Right lobe of liver (tissue), 4 donors: ENCODE results near the gene GHR.

Experiments
- POLR2A ChIP-seq: fragments of 450-650 bp; IDR thresholded peaks from one replicate; pipeline ENCODE4 v1.6.1; 2017; ENCODE audit warnings: antibody characterized with exemption, mild to moderate bottlenecking
- TF ChIP-seq, protein P1 (sequence below), 4 donors: fragments of 200-600 bp in 3 of 4; fragments of 450-650 bp in 1 of 4; IDR thresholded peaks; one replicate each; pipeline versions ENCODE4 v1.5.1 to v1.8.0; 2016 to 2022; ENCODE audit warnings: antibody characterized with exemption in 4 of 4, mild to moderate bottlenecking in 2 of 4
- donor health status: DM: no; HTN: no; CAD: no.
- donor health status: DM: no; HTN: no; CAD: no.
- donor health status: DM: no; HTN: yes; CAD: no.

DNA sequence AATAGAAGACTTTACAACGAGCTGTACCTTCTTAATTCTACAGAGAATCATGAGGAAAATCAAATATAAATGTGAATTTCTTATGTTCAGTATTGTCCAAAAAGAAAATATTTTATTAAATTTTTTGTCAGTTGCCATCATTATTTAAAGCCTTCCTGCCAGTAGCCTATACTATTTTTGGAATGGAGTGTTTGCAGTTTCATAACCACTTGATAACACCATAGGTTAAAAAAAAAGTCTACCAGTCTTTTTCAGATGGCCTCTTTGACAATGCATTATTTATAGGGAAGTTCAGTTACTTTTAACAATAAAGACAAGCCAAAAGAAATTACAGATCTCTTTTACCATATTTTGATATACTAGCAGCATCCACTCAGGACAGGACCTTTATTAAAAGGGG lies 253.1 kb downstream of the GHR start:
- TF ChIP-seq, protein P1, sequence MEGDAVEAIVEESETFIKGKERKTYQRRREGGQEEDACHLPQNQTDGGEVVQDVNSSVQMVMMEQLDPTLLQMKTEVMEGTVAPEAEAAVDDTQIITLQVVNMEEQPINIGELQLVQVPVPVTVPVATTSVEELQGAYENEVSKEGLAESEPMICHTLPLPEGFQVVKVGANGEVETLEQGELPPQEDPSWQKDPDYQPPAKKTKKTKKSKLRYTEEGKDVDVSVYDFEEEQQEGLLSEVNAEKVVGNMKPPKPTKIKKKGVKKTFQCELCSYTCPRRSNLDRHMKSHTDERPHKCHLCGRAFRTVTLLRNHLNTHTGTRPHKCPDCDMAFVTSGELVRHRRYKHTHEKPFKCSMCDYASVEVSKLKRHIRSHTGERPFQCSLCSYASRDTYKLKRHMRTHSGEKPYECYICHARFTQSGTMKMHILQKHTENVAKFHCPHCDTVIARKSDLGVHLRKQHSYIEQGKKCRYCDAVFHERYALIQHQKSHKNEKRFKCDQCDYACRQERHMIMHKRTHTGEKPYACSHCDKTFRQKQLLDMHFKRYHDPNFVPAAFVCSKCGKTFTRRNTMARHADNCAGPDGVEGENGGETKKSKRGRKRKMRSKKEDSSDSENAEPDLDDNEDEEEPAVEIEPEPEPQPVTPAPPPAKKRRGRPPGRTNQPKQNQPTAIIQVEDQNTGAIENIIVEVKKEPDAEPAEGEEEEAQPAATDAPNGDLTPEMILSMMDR (IDR thresholded peaks at IDR 0.05) = no peak
- TF ChIP-seq POLR2A = no peak
